HG03432 (cell line): ENCODE measurements around the gene KIF18B.

Experiments
- ATAC-seq: cut with Tn5 transposase; IDR thresholded peaks from one replicate; pipeline ENCODE4 v1.9.1; 2021; ENCODE audit warnings: mild to moderate bottlenecking, moderate library complexity; ENCODE audit not compliant: unreplicated experiment

KIF18B gene

DNA sequence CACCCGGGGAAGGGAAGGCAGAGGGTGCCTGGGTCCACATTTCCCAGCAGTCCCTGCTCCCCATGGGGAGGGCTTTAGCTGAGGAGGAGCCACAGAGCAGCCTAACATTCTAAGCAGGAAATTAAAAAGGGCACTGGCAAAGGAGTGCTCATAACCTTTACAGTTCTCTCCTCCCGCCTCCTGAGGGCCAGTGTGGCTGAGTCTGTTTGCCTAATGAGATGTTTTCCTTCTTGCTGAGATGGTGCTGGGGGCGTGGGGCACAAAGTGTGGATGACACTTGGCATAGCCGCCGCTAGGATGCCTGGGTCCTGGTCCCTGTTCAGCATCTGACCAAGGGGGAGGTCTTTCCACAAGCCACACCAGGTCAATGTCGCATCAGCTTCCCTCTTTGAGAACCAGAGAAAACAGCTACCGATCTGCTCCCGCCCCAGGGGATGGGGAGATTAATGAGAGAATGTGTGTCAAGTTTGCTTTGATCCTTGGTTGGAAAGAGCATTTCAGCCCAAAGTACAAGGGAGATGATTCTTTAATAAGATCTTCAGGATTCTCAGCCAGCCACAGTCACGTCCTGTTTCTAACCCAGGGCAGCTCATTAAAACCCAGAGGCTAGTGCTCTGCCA lies 5.8 kb downstream of the KIF18B start:
- ATAC-seq: no peak

DNA sequence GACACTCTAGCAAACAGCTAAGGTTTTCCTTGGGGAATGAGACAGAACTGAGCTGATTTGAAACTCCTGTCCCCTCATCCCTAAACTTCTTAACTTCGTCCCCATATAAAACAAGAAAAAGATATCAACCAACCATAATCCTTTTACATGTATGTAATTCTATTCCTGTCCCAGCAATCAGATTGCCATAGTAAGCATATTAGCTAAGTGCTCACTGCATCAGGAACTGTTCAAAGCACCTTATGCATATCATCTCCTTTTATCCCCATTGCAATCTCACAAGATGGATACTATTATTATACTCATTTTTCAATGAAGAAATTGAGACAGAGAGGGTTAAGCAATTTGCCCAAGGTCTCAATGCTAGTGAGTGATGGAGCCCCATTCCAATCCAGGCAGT lies 6.8 kb downstream of the KIF18B start:
- ATAC-seq: no peak

DNA sequence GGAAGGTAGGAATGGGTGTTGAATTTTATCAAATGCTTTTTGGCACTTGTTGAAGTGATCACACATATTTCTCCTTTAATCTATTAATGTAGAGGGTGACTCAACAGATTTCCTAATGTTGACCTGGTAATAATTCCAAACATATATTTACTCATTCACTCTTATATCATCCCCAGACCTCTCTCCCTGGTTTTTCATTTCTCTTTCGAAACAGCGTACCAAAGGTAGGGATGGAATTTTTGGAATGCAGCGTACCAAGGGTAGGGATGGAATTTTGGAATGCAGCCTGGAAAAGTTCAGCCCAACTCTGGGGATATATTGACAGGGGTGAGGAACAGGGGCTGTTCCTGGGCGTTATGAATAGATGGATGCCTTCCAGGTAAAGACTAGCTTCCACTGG lies 7.3 kb downstream of the KIF18B start:
- no peak for ATAC-seq

DNA sequence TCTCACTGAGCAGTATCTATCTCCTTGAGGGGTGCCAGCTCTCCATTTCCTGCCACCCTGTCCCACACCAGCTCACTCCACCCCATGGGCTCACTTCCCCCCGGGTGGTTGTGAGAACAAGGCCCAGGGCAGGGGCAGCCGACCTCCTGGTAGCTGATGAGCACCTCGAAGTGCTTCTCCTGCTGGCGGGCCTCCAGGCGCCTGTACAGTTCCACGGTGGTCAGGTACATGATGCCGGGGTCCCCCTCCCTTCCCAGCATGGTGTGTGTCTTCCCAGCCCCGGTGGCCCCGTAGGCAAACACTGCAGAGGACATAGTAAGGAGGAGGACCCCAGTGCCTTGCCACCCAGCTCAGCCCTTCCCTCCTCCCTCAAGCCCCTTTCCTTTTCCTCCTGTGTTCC lies 12.5 kb downstream of the KIF18B start:
- ATAC-seq: no peak

DNA sequence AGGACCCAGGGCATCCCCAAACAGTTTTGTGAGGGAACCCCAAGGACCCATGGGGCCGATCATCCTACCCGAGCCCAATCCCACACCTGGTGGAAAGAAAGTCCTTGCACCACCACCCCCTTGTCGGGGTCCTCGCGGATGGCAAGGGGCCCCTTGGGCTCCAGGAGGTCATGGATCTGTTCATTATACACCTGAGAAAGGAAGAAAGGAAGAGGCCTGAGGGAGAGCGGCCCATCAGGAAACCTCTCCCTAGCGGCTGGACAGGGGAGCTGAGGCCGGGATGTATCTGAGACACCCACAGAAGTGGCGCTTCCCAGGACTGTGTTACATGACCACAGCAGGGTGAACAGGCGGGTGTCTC lies 12.8 kb downstream of the KIF18B start:
- no peak for ATAC-seq

GRCh38 chr17:44933824-44934744 lies 13.5 kb downstream of the KIF18B start:
- ATAC-seq: no peak

DNA sequence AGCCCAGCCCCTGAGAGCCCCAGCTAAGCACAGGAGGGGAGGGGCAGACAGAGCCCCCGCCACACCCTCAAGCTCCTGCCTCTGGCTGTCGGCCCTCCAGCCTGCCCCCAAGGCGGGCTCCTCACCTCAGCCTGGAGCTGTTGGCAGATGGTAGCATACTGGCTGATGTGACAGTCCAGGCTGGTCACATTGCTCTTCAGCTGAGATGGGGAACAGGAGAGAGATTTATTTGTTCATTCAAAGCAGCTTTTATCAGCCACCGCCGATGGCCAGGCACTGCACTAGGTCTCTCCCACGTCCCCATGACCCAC lies 14.8 kb downstream of the KIF18B start:
- ATAC-seq: no peak

DNA sequence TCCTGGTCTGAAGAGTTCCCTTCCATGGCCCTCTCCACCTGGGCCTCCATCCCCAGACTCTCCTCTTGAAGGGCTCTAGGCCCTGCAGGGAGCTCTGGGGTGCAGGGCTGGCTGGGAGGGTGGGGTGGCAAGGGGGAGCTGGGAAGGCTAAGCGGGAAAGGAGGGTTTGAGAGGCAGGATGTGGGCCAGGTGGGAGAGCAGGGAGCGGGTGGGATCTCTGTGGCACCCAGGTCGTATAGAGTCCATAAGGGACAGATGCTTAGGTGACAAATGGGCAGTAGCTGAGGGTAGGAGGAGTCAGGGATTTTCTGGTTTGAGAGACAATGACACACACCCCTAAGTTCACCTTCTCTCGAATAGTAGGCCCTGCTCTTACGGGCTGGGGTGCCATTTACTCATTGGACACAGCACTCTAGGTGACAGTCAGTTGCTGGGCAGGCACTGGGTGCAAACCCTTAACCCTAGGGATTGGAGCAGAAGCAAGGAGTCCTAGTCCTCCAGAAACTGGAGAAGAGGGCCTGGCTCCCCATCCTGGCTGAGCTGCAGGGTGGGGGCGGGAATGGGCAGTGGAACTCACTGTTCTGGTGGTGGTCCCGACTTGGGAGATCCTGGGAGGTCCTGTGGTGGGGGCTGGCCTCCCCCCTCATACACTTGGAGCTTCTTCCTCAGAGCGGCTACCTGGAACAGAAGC lies 15.3 kb downstream of the KIF18B start:
- ATAC-seq: no peak

DNA sequence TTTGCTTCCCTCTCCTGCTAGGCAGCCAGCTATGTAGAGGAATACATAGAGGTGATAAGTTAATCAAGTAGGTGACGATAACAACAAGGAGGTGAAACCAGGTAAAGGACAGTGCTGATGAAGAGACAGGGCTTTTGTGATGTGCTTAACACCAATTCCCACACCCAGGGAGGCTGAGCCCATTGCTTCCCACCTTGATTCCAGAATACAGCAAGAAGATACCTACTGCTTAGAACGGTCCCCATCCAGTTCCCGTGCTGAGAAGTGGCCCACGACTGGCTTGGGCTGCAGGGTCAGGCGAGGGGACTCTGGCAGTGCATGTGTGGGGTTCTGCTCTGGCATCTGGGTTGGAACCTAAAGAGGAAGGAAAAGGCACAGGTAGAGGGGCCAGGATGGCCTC lies 16.2 kb downstream of the KIF18B start:
- no peak for ATAC-seq

- ATAC-seq: no peak
Measured at GRCh38 chr17:44930667-44931066, 16.9 kb downstream of the KIF18B start.

- ATAC-seq: no peak
Measured at GRCh38 chr17:44928950-44929720, 18.4 kb downstream of the KIF18B start.

DNA sequence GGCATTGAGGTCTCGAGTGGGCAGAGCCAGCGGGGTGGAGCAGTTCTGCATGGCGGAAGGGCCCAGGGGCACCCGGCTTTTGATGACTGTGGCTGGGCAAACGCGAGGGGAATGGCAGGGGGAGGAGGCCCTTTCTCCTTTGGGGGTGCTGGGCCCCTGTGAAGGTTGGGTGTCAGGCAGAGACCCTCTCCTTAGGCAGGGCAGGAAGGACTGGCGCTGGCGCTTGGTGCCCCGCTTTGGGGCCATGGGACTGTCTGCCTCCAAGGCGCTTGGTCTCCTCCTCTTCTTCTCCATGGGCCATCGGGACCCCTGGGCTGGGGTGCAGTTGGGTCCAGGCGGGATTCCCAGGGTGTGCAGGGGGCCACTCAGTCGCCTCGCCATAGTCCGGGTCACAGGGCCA lies 19.4 kb downstream of the KIF18B start:
- no peak for ATAC-seq

- no peak for ATAC-seq
Measured at GRCh38 chr17:44927696-44928095, 19.9 kb downstream of the KIF18B start.

DNA sequence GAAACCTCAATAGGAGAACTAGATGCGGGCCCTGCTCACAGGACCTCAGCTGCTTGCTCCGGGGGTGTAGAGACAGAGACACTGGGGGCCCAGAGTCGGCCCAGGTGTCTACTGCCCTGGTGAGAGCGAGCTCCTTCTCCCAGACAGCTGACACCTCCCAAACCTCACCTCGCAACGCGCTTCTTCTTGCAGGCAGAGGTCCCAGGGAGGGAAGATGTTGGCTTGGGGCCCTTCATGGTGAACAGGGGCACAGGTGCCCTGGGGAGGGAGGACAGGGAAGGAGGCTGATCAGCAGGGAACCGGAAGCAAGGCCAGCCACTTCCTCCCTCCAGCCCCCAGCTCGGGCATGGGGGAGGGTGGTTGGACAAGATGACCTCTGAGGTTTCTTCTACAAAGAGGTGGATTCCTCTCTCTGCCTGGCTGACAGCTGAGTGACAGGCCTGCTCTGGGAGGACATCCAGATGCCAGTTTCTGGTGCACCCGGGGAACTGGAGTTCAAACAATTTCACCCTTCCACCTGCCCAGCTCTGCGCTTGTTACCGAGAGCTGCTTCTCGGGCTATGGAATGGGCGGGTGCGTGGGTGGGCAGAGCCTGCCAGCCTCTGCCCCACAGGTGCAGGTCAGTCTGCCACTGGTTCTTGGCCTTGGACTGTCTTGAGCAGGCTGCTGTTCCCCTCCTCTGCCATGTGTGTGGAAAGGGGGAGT lies 20.6 kb downstream of the KIF18B start:
- no peak for ATAC-seq

GRCh38 chr17:44925731-44926697 lies 21.6 kb downstream of the KIF18B start:
- no peak for ATAC-seq

DNA sequence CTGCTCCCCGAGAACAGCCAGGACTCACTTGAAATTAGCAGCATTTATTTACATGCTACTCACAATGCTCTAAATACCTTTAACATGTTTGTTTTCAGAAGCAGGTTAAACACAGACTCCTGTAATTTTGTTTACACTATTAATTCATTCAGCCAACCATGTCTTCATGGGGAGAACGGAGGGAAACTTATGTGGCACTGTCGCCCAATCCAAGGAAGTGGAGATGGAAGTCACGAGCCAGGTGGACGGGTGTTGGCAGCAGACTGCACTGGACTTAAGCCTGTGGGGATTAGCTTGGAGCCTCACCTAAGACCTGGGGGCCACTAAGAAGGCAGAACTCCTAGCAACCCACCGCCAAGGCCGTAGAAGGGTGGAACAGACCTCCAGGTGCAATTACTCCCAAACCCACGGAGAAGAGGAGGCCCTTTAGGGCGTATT lies 23.4 kb downstream of the KIF18B start:
- ATAC-seq: no peak

DNA sequence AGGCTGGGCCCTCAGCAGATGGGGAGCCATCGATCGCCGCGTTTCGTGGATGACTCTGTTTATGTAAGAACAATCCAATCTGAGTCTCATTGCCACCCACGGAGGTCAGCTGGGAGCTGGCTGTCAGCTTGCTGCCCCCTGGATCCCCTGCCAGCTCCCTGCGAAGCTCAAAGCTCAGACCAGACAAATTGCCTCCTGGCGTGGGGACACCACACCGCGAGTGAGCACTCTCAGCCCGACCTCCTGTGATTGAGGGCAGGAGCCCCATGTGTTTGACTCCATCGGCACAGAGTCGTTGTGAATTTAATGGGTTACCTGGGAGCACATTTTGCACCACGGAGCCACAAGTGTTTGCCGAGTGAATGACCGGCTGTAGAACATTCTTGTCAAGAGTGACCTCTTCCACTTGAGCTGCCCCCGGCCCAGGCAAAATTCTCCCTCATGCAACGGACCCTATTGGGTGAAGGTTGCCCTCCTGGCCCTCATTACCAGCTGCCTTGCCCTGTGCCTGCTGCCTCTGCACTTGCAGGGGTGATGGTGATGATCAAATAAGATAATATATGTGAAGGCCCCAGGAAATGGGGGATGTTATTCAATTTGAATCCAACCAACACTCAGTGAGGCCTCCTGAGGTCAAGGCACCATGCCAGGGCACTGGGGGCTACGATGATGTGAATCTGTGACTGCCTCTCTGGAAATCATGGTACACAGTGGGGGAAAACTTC lies 24.7 kb downstream of the KIF18B start:
- no peak for ATAC-seq

GRCh38 chr17:44922136-44922535 lies 25.4 kb downstream of the KIF18B start:
- ATAC-seq: no peak
